PC-3 (cell line): Measurements from ENCODE around the gene PIM1.

Experiments
- EZH2 ChIP-seq: fragments of 300-600 bp; sonication (generic); IDR thresholded peaks from one replicate; pipeline ENCODE4 v1.6.1; 2017; ENCODE audit warnings: antibody characterized with exemption, mild to moderate bottlenecking, low read length; ENCODE audit not compliant: unreplicated experiment
- EZH2phosphoT487 ChIP-seq: fragments of 300-600 bp; sonication (generic); IDR thresholded peaks from 2 replicates; pipeline ENCODE4 v1.6.1; 2018; ENCODE audit warnings: mild to moderate bottlenecking, antibody characterized with exemption, low read length, borderline replicate concordance
- TF ChIP-seq, protein P1 (sequence below): fragments of 300-600 bp; sonication (generic); conservative IDR thresholded peaks from 2 replicates; pipeline ENCODE4 v1.5.1; 2017; ENCODE audit warnings: antibody characterized with exemption, low read depth, mild to moderate bottlenecking, low read length

DNA sequence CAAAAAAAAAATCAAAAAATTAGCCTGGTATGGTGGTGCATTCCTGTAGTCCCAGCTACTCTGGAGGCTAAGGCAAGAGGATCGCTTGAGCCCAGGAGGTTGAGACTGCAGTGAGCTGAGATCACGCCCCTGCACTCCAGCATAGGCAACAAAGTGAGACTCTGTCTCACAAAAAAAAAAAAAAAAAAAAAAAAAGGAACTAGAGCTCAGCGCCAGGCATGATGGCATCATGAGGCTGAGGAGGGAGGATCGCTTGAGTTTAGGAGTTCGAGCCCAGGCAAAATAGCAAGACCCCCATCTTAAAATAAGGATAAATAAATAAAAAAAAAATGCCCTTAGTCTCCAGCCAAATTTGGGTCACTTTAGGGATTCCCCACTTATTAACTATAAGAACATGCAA lies 40.4 kb upstream of the PIM1 start:
- TF ChIP-seq, protein P1, sequence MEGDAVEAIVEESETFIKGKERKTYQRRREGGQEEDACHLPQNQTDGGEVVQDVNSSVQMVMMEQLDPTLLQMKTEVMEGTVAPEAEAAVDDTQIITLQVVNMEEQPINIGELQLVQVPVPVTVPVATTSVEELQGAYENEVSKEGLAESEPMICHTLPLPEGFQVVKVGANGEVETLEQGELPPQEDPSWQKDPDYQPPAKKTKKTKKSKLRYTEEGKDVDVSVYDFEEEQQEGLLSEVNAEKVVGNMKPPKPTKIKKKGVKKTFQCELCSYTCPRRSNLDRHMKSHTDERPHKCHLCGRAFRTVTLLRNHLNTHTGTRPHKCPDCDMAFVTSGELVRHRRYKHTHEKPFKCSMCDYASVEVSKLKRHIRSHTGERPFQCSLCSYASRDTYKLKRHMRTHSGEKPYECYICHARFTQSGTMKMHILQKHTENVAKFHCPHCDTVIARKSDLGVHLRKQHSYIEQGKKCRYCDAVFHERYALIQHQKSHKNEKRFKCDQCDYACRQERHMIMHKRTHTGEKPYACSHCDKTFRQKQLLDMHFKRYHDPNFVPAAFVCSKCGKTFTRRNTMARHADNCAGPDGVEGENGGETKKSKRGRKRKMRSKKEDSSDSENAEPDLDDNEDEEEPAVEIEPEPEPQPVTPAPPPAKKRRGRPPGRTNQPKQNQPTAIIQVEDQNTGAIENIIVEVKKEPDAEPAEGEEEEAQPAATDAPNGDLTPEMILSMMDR = no peak
- no peak for TF ChIP-seq EZH2
- TF ChIP-seq EZH2phosphoT487 = no peak
